Tibial artery (tissue), 4 donors: Measurements from ENCODE around the gene BIRC6.

ENCODE experiments used
- DNase-seq, 2 donors: peaks; one replicate each; pipeline ENCODE4 v3.0.0-alpha.2; 2019
- H3K27ac ChIP-seq, 2 donors: fragments of 200-600 bp; sonication (generic) in 1 of 2; 1 replicate in 1 of 2; 2 replicates in 1 of 2; pipeline ENCODE4 v1.5.1; 2018 to 2019; ENCODE audit warnings: mild to moderate bottlenecking in 1 of 2
- H3K27me3 ChIP-seq, 2 donors: fragments of 200-600 bp; sonication (generic) in 1 of 2; one replicate each; pipeline versions ENCODE4 v1.5.1 to v1.6.0; 2016 to 2019
- H3K36me3 ChIP-seq, 3 donors: fragments of 200-600 bp; sonication (generic) in 2 of 3; one replicate each; pipeline ENCODE4 v1.5.1; 2016 to 2019; ENCODE audit warnings: mild to moderate bottlenecking in 2 of 3
- H3K4me1 ChIP-seq, 4 donors: fragments of 200-600 bp; sonication (generic) in 2 of 4; 1 replicate in 3 of 4; 2 replicates in 1 of 4; pipeline ENCODE4 v1.5.1; 2016 to 2019
- H3K4me3 ChIP-seq, 2 donors: fragments of 200-600 bp; sonication (generic) in 1 of 2; 1 replicate in 1 of 2; 2 replicates in 1 of 2; pipeline ENCODE4 v1.5.1; 2018 to 2019; ENCODE audit warnings: mild to moderate bottlenecking in 2 of 2
- H3K9me3 ChIP-seq, 3 donors: fragments of 200-600 bp; sonication (generic) in 1 of 3; one replicate each; pipeline ENCODE4 v1.5.1; 2016 to 2019
- CTCF ChIP-seq, 2 experiments: fragments of 200-600 bp in 1 of 2; fragments of 450-650 bp in 1 of 2; IDR thresholded peaks; one replicate each; pipeline ENCODE4 v1.5.1; 2017 to 2019; ENCODE audit warnings: antibody characterized with exemption in 2 of 2, mild to moderate bottlenecking in 1 of 2, moderate library complexity in 1 of 2
- intact Hi-C: fragments of 100-400 bp; cut with DNase I; formaldehyde crosslinking; loops from one replicate; pipeline ENCODE4 v1.15.0; 2023; ENCODE audit warnings: low total_unique reads

BIRC6 gene

GRCh38 chr2:32498306-32498705 lies 141.5 kb downstream of the BIRC6 start:
- H3K36me3 ChIP-seq, result peaks cover 45 to 69% (median 49%) of the 10 kb centered on the region in 3 donors
- H3K9me3 ChIP-seq, result no peaks in the 10 kb centered on the region
- H3K4me3 ChIP-seq, result no peak overlapping the region
- H3K27me3 ChIP-seq, result no peaks in the 10 kb centered on the region
- TF ChIP-seq CTCF (IDR thresholded peaks at IDR 0.05), result no peak
- no peak overlapping the region for H3K27ac ChIP-seq
- intact Hi-C loops, result no loop called here
- no peaks in the 10 kb centered on the region for H3K4me1 ChIP-seq
- no peak for DNase-seq

- no peaks in the 10 kb centered on the region for H3K4me1 ChIP-seq
- H3K4me3 ChIP-seq, result no peak overlapping the region
- peaks cover 69 to 71% (median 70%) of the 10 kb centered on the region in 3 donors for H3K36me3 ChIP-seq
- H3K27ac ChIP-seq, result no peak overlapping the region
- intact Hi-C loops, result no loop called here
- DNase-seq, result no peak
- TF ChIP-seq CTCF (IDR thresholded peaks at IDR 0.05), result no peak
- no peaks in the 10 kb centered on the region for H3K27me3 ChIP-seq
- H3K9me3 ChIP-seq, result no peaks in the 10 kb centered on the region
Observed at GRCh38 chr2:32502941-32503340, 146.1 kb downstream of the BIRC6 start.

GRCh38 chr2:32504877-32505478 lies 148.2 kb downstream of the BIRC6 start:
- Histone ChIP-seq H3K27ac (no peak overlapping the region), H3K4me1 (no peaks in the 10 kb centered on the region), H3K27me3 (no peaks in the 10 kb centered on the region), H3K4me3 (no peak overlapping the region), H3K9me3 (no peaks in the 10 kb centered on the region), H3K36me3 (peaks cover 68 to 73% (median 72%) of the 10 kb centered on the region in 3 donors)
- no peak for DNase-seq
- intact Hi-C loops, result no loop called here
- no peak for TF ChIP-seq CTCF (IDR thresholded peaks at IDR 0.05)

GRCh38 chr2:32506446-32506845 lies 149.6 kb downstream of the BIRC6 start:
- intact Hi-C loops, result no loop called here

GRCh38 chr2:32514946-32515345 lies 158.1 kb downstream of the BIRC6 start:
- Histone ChIP-seq H3K36me3 (peaks cover 51 to 75% (median 62%) of the 10 kb centered on the region in 3 donors), H3K4me1 (no peaks in the 10 kb centered on the region), H3K27me3 (no peaks in the 10 kb centered on the region), H3K9me3 (no peaks in the 10 kb centered on the region), H3K4me3 (no peak overlapping the region), H3K27ac (no peak overlapping the region)
- intact Hi-C loops, result no loop called here
- no peak for DNase-seq
- TF ChIP-seq CTCF (IDR thresholded peaks at IDR 0.05), result no peak

More at GRCh38 chr2:32506446-32506845, 149.6 kb downstream of the BIRC6 start:
- Histone ChIP-seq H3K27me3 (no peaks in the 10 kb centered on the region), H3K4me1 (no peaks in the 10 kb centered on the region), H3K4me3 (no peak overlapping the region), H3K9me3 (no peaks in the 10 kb centered on the region), H3K36me3 (peaks cover 67 to 69% (median 69%) of the 10 kb centered on the region in 3 donors), H3K27ac (no peak overlapping the region)
- DNase-seq, result no peak
- TF ChIP-seq CTCF (IDR thresholded peaks at IDR 0.05), result no peak

- DNase-seq, result no peak
- Histone ChIP-seq H3K36me3 (peaks cover 50 to 77% (median 67%) of the 10 kb centered on the region in 3 donors), H3K27me3 (no peaks in the 10 kb centered on the region), H3K27ac (no peak overlapping the region), H3K9me3 (no peaks in the 10 kb centered on the region), H3K4me3 (no peak overlapping the region), H3K4me1 (no peaks in the 10 kb centered on the region)
- intact Hi-C loops, result no loop called here
- no peak for TF ChIP-seq CTCF (IDR thresholded peaks at IDR 0.05)
Observed at GRCh38 chr2:32516567-32516966, 159.7 kb downstream of the BIRC6 start.
